HCT116 (cell line): ENCODE data around the gene ETFA. TPM values are rescaled to one million over a fixed set of nuclear protein-coding genes. Genes with fewer than 3 reads are reported as not detected.

Experiments used
- ATAC-seq: fragments of 200-7000 bp; cut with Tn5 transposase; 2 replicates; pipeline ENCODE4 v1.9.1; 2020; ENCODE audit warnings: mild to moderate bottlenecking, moderate library complexity
- BruUV-seq: library from RNA; stranded (reverse); fragments of 400-500 nt; replicated peaks from 2 replicates; lab custom pipeline; 2021; lab: Mats Ljungman, UMichigan
- CTCF ChIA-PET: fragments of 300-600 bp; sonication (Branson Sonifier 250); formaldehyde crosslinking; loops from one replicate; lab custom pipeline; 2021; ENCODE audit warnings: antibody characterized with exemption; lab: Charles Lee
- POLR2A ChIA-PET: fragments of 300-600, 350-600 bp; sonication (Branson Sonifier 250); formaldehyde crosslinking; loops from one replicate; lab custom pipeline; 2021; ENCODE audit warnings: antibody characterized with exemption; lab: Charles Lee
- RAD21 ChIA-PET, 2 experiments: fragments of 300-600 bp; sonication (Branson Sonifier 250); formaldehyde crosslinking; loops; one replicate each; lab custom pipeline; 2023; ENCODE audit warnings: low total read pairs in 2 of 2; ENCODE audit not compliant: uncharacterized antibody in 2 of 2, unreplicated experiment in 2 of 2, low non-redundant PET in 1 of 2; lab: Charles Lee
- DNase-seq: peaks from one replicate; pipeline ENCODE4 v3.0.0-alpha.2; 2010; ENCODE audit warnings: low read depth, low spot score
- H2AFZ ChIP-seq: fragments of 200-600 bp; shearing (Covaris generic), sonication (generic); 2 replicates; pipeline ENCODE4 v1.6.1; 2017; ENCODE audit warnings: low read depth, mixed run types, mixed read lengths, antibody characterized with exemption, low read length; ENCODE audit not compliant: poor library complexity, severe bottlenecking
- H3K27ac ChIP-seq: 2 replicates; pipeline ENCODE4 v1.5.1; 2012; ENCODE audit warnings: low read depth, low read length
- H3K27me3 ChIP-seq: fragments of 200-600 bp; sonication (generic); 2 replicates; pipeline ENCODE4 v1.6.1; 2016; ENCODE audit warnings: mixed run types, low read length, mixed read lengths; ENCODE audit not compliant: insufficient read depth
- H3K36me3 ChIP-seq, 2 experiments: fragments of 200-500 bp in 1 of 2; fragments of 200-600 bp in 1 of 2; sonication (Bioruptor generic) in 1 of 2; sonication (generic) in 1 of 2; 2 replicates each; pipeline versions ENCODE4 v1.5.1 to v1.6.1; 2014 to 2016; ENCODE audit warnings: low read length in 2 of 2, inconsistent platforms in 1 of 2, mixed read lengths in 1 of 2, mixed run types in 1 of 2; ENCODE audit not compliant: insufficient read depth in 2 of 2, control insufficient read depth in 1 of 2
- H3K4me1 ChIP-seq, 2 experiments: fragments of 200-600 bp in 1 of 2; sonication (generic) in 1 of 2; 2 replicates each; pipeline versions ENCODE4 v1.5.1 to v1.6.1; 2012 to 2017; ENCODE audit warnings: low read length in 2 of 2, inconsistent platforms in 1 of 2, mild to moderate bottlenecking in 1 of 2, mixed read lengths in 1 of 2, mixed run types in 1 of 2, moderate library complexity in 1 of 2; ENCODE audit not compliant: insufficient read depth in 2 of 2, control insufficient read depth in 1 of 2
- H3K4me2 ChIP-seq: fragments of 200-600 bp; sonication (generic); 2 replicates; pipeline ENCODE4 v1.6.1; 2017; ENCODE audit warnings: mixed run types, low read length, mixed read lengths
- H3K4me3 ChIP-seq, 2 experiments: fragments of 200-600 bp in 1 of 2; sonication (generic) in 1 of 2; replicated peaks in 1 of 2; 2 replicates each; pipeline ENCODE4 v1.5.1; 2011 to 2016; ENCODE audit warnings: low read length in 2 of 2, control low read depth in 1 of 2, low read depth in 1 of 2, mild to moderate bottlenecking in 1 of 2, mixed read lengths in 1 of 2, mixed run types in 1 of 2
- H3K79me2 ChIP-seq: fragments of 200-600 bp; sonication (generic); 2 replicates; pipeline ENCODE4 v1.6.1; 2017; ENCODE audit warnings: mild to moderate bottlenecking, mixed run types, low read length, moderate library complexity, mixed read lengths; ENCODE audit not compliant: insufficient read depth
- H3K9ac ChIP-seq: fragments of 200-600 bp; sonication (generic); 2 replicates; pipeline ENCODE4 v1.6.1; 2016; ENCODE audit warnings: low read length, mixed read lengths
- H3K9me2 ChIP-seq: fragments of 200-600 bp; sonication (generic), shearing (Covaris generic); 2 replicates; pipeline ENCODE4 v1.6.1; 2017; ENCODE audit warnings: mixed run types, mild to moderate bottlenecking, moderate library complexity; ENCODE audit not compliant: insufficient read depth
- H3K9me3 ChIP-seq, 2 experiments: fragments of 200-500 bp in 1 of 2; fragments of 200-600 bp in 1 of 2; sonication (Bioruptor generic) in 1 of 2; sonication (generic) in 1 of 2; 2 replicates each; pipeline ENCODE4 v1.6.1; 2014 to 2017; ENCODE audit warnings: low read length in 2 of 2, mixed read lengths in 2 of 2, inconsistent platforms in 1 of 2, low read depth in 1 of 2, mild to moderate bottlenecking in 1 of 2, mixed run types in 1 of 2, moderate library complexity in 1 of 2; ENCODE audit not compliant: control insufficient read depth in 1 of 2, insufficient read depth in 1 of 2
- H4K20me1 ChIP-seq: fragments of 200-600 bp; sonication (generic), shearing (Covaris generic); 2 replicates; pipeline ENCODE4 v1.6.1; 2017; ENCODE audit warnings: mixed run types, mild to moderate bottlenecking, moderate library complexity; ENCODE audit not compliant: insufficient read depth
- EGR1 ChIP-seq: IDR thresholded peaks from 2 replicates; pipeline ENCODE4 v1.6.1; 2012; ENCODE audit warnings: low read depth
- ELF1 ChIP-seq: IDR thresholded peaks from 2 replicates; pipeline ENCODE4 v1.6.1; 2012; ENCODE audit warnings: low read depth, borderline replicate concordance
- FOSL1 ChIP-seq: IDR thresholded peaks from 2 replicates; pipeline ENCODE4 v1.6.1; 2012; ENCODE audit warnings: low read depth
- JUND ChIP-seq: IDR thresholded peaks from 2 replicates; pipeline ENCODE4 v1.6.1; 2012
- MAX ChIP-seq: IDR thresholded peaks from 2 replicates; pipeline ENCODE4 v1.6.1; 2012
- RAD21 ChIP-seq: IDR thresholded peaks from 2 replicates; pipeline ENCODE4 v1.6.1; 2012; ENCODE audit warnings: low read depth, mild to moderate bottlenecking
- REST ChIP-seq: IDR thresholded peaks from 2 replicates; pipeline ENCODE4 v1.6.1; 2012; ENCODE audit warnings: low read depth
- SP1 ChIP-seq: IDR thresholded peaks from 2 replicates; pipeline ENCODE4 v1.6.1; 2012; ENCODE audit warnings: low read depth
- SRF ChIP-seq: IDR thresholded peaks from 2 replicates; pipeline ENCODE4 v1.6.1; 2012; ENCODE audit warnings: low read depth
- TCF7L2 ChIP-seq: IDR thresholded peaks from 2 replicates; pipeline ENCODE4 v1.7.0; 2011; ENCODE audit warnings: borderline replicate concordance, inconsistent platforms; ENCODE audit not compliant: insufficient read depth, insufficient read length; ENCODE audit errors: extremely low read depth
- YY1 ChIP-seq: IDR thresholded peaks from 2 replicates; pipeline ENCODE4 v1.6.1; 2011; ENCODE audit warnings: low read length, low read depth, moderate library complexity, mild to moderate bottlenecking; ENCODE audit not compliant: insufficient replicate concordance; ENCODE audit errors: extremely low read depth
- ZFX ChIP-seq: fragments of 450-650 bp; IDR thresholded peaks from 2 replicates; pipeline ENCODE4 v1.6.1; 2017
- intact Hi-C: fragments of 100-400 bp; cut with micrococcal nuclease; formaldehyde crosslinking; loops from 2 replicates; pipeline ENCODE4 v1.10.0; 2022
- total RNA-seq: library from RNA; stranded (reverse); gene quantifications from one replicate; pipeline ENCODE4 v1.2.1, GENCODE V29; 2021; ENCODE audit not compliant: unreplicated experiment

Gene ETFA
- total RNA-seq, 1 experiment from 2014 or later: 144 TPM

GRCh38 chr15:76360416-76360815 is 49.1 kb upstream of the ETFA start:
- H3K4me1 ChIP-seq: no peaks in the 10 kb centered on the region
- DNase-seq (no peak), ATAC-seq (no peak)
- RAD21 ChIA-PET: no interaction called here
- no peaks in the 10 kb centered on the region for H3K9me2 ChIP-seq
- H3K9me3 ChIP-seq: no peaks in the 10 kb centered on the region
- H3K27me3 ChIP-seq: no peaks in the 10 kb centered on the region
- TF ChIP-seq ELF1 (no peak), TCF7L2 (no peak), SRF (no peak), YY1 (no peak), REST (no peak), MAX (no peak), JUND (no peak), EGR1 (no peak), FOSL1 (no peak), SP1 (no peak), RAD21 (no peak), ZFX (no peak)
- no peak overlapping the region for H2AFZ ChIP-seq
- no peaks in the 10 kb centered on the region for H4K20me1 ChIP-seq
- no peak overlapping the region for H3K9ac ChIP-seq
- intact Hi-C loops: no loop called here
- H3K4me3 ChIP-seq: no peak overlapping the region
- no peaks in the 10 kb centered on the region for H3K36me3 ChIP-seq
- no peaks in the 10 kb centered on the region for H3K79me2 ChIP-seq
- no peak overlapping the region for H3K27ac ChIP-seq
- CTCF ChIA-PET: no interaction called here
- POLR2A ChIA-PET: no interaction called here
- no peak overlapping the region for H3K4me2 ChIP-seq
- no TSS peak for BruUV-seq
